A673 (cell line): ENCODE results near the gene ANKRD9. TPM values are rescaled to one million over a fixed set of nuclear protein-coding genes. Genes with fewer than 3 reads are reported as not detected.

Source experiments
- BruUV-seq: library from RNA; stranded (reverse); fragments of 400-500 nt; replicated peaks from 2 replicates; lab custom pipeline; 2021; lab: Mats Ljungman, UMichigan
- CTCF ChIA-PET: fragments of 300-600 bp; sonication (Branson Sonifier 250); formaldehyde crosslinking; loops from one replicate; lab custom pipeline; 2022; ENCODE audit warnings: antibody characterized with exemption; lab: Charles Lee
- POLR2A ChIA-PET: fragments of 300-600 bp; sonication (Branson Sonifier 250); formaldehyde crosslinking; loops from one replicate; lab custom pipeline; 2022; ENCODE audit warnings: antibody characterized with exemption; ENCODE audit not compliant: low non-redundant PET; lab: Charles Lee
- DNase-seq: peaks from one replicate; pipeline ENCODE4 v3.0.0-alpha.2; 2015; ENCODE audit warnings: low spot score
- H3K27ac ChIP-seq: fragments of 200-600 bp; sonication (generic); 2 replicates; pipeline ENCODE4 v1.5.1; 2016; ENCODE audit warnings: mixed run types, low read depth, mild to moderate bottlenecking, mixed read lengths, antibody characterized with exemption, low read length; ENCODE audit not compliant: poor library complexity, severe bottlenecking
- H3K27me3 ChIP-seq: fragments of 200-600 bp; sonication (generic); replicated peaks from 2 replicates; pipeline ENCODE4 v1.6.1; 2017; ENCODE audit warnings: mixed run types, low read depth, mild to moderate bottlenecking, mixed read lengths, antibody characterized with exemption, low read length; ENCODE audit not compliant: insufficient read depth, poor library complexity
- H3K36me3 ChIP-seq: fragments of 200-600 bp; sonication (generic); 2 replicates; pipeline ENCODE4 v1.6.1; 2016; ENCODE audit warnings: mixed run types, mild to moderate bottlenecking, mixed read lengths, antibody characterized with exemption, low read length; ENCODE audit not compliant: insufficient read depth, poor library complexity, severe bottlenecking
- H3K4me1 ChIP-seq: fragments of 200-600 bp; sonication (generic); 2 replicates; pipeline ENCODE4 v1.6.1; 2017; ENCODE audit warnings: mixed run types, mild to moderate bottlenecking, mixed read lengths, antibody characterized with exemption, low read length; ENCODE audit not compliant: insufficient read depth, poor library complexity, severe bottlenecking
- H3K4me3 ChIP-seq: fragments of 200-600 bp; sonication (generic); 2 replicates; pipeline ENCODE4 v1.5.1; 2016; ENCODE audit warnings: low read depth, mixed run types, mild to moderate bottlenecking, mixed read lengths, low read length; ENCODE audit not compliant: poor library complexity, severe bottlenecking
- H3K9me3 ChIP-seq: fragments of 200-600 bp; sonication (generic); 2 replicates; pipeline ENCODE4 v1.6.1; 2016; ENCODE audit warnings: mixed run types, low read depth, mild to moderate bottlenecking, mixed read lengths, antibody characterized with exemption, low read length; ENCODE audit not compliant: poor library complexity, severe bottlenecking
- EZH2 ChIP-seq: fragments of 200-600 bp; sonication (generic); IDR thresholded peaks from 2 replicates; pipeline ENCODE4 v1.6.1; 2017; ENCODE audit warnings: borderline replicate concordance, low read depth, mild to moderate bottlenecking, mixed read lengths, antibody characterized with exemption, low read length; ENCODE audit not compliant: poor library complexity, severe bottlenecking
- intact Hi-C: fragments of 100-400 bp; cut with micrococcal nuclease; formaldehyde crosslinking; loops from one replicate; pipeline ENCODE4 v1.10.0; 2022; ENCODE audit not compliant: unreplicated experiment
- total RNA-seq: library from RNA; stranded (reverse); gene quantifications from 2 replicates; pipeline ENCODE4 v1.2.3, GENCODE V29; 2021
- TF ChIP-seq, protein P1 (sequence below): fragments of 300-800, 200-600 bp; sonication (generic); conservative IDR thresholded peaks from 2 replicates; pipeline ENCODE4 v1.5.1; 2017; ENCODE audit warnings: low read depth, mild to moderate bottlenecking, antibody characterized with exemption, low read length, moderate library complexity, mixed read lengths

ANKRD9 gene
- total RNA-seq, 1 experiment from 2014 or later, result 28.0 TPM

DNA sequence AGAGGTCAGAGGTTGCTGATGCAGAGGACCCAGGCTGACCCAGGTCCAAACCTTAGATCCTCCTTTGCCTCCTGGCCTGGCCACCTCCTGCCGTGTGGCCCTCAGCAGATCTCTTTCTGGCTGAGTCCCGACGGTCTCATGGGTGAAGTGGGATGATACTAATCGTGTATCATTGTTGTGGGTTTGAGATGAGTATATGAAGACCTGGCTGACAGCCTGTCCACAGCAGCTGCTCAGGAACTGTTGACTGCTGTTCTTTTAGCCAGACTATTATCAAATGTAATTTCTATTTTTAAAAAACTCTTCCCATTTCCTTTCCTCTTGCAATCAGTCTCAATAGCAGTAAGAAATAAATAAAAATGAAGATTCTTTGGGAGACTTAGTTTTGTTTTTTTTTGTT, 45.6 kb downstream of the ANKRD9 start:
- peaks cover 9% of the 10 kb centered on the region for H3K4me1 ChIP-seq
- no peak for DNase-seq
- ChIA-PET CTCF (no interaction called here), POLR2A (no interaction called here)
- intact Hi-C loops, result no loop called here
- H3K9me3 ChIP-seq, result no peaks in the 10 kb centered on the region
- no peak overlapping the region for H3K4me3 ChIP-seq
- no peaks in the 10 kb centered on the region for H3K27me3 ChIP-seq
- no peaks in the 10 kb centered on the region for H3K36me3 ChIP-seq
- TF ChIP-seq, protein P1, sequence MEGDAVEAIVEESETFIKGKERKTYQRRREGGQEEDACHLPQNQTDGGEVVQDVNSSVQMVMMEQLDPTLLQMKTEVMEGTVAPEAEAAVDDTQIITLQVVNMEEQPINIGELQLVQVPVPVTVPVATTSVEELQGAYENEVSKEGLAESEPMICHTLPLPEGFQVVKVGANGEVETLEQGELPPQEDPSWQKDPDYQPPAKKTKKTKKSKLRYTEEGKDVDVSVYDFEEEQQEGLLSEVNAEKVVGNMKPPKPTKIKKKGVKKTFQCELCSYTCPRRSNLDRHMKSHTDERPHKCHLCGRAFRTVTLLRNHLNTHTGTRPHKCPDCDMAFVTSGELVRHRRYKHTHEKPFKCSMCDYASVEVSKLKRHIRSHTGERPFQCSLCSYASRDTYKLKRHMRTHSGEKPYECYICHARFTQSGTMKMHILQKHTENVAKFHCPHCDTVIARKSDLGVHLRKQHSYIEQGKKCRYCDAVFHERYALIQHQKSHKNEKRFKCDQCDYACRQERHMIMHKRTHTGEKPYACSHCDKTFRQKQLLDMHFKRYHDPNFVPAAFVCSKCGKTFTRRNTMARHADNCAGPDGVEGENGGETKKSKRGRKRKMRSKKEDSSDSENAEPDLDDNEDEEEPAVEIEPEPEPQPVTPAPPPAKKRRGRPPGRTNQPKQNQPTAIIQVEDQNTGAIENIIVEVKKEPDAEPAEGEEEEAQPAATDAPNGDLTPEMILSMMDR, result no peak
- TF ChIP-seq EZH2, result no peak
- no TSS peak for BruUV-seq
- no peak overlapping the region for H3K27ac ChIP-seq

DNA sequence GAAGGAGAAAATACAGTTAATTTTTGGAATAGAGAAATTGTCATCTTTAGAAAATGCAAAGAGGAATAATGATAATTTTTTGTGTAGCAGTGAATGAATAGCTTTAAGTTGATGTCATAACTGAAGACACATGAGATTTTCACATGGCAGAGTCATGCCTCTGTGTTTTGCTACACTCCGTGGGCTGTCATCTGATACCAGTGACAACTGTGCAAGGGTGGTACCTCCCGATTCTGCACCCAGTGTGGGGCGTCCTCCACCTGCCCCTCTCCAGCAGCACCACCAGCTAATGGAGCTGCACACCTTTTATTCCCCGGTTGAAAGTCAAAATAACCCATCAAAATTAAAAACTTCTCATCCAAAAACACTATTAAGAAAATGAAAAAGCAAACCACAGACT, 47.2 kb downstream of the ANKRD9 start:
- Histone ChIP-seq H3K27ac (no peak overlapping the region), H3K9me3 (no peaks in the 10 kb centered on the region), H3K36me3 (no peaks in the 10 kb centered on the region), H3K4me3 (no peak overlapping the region), H3K4me1 (peaks cover 9% of the 10 kb centered on the region), H3K27me3 (no peaks in the 10 kb centered on the region)
- intact Hi-C loops, result no loop called here
- DNase-seq, result no peak
- ChIA-PET CTCF (no interaction called here), POLR2A (no interaction called here)
- no peak for TF ChIP-seq EZH2
- TF ChIP-seq, protein P1, result no peak
- no TSS peak for BruUV-seq

DNA sequence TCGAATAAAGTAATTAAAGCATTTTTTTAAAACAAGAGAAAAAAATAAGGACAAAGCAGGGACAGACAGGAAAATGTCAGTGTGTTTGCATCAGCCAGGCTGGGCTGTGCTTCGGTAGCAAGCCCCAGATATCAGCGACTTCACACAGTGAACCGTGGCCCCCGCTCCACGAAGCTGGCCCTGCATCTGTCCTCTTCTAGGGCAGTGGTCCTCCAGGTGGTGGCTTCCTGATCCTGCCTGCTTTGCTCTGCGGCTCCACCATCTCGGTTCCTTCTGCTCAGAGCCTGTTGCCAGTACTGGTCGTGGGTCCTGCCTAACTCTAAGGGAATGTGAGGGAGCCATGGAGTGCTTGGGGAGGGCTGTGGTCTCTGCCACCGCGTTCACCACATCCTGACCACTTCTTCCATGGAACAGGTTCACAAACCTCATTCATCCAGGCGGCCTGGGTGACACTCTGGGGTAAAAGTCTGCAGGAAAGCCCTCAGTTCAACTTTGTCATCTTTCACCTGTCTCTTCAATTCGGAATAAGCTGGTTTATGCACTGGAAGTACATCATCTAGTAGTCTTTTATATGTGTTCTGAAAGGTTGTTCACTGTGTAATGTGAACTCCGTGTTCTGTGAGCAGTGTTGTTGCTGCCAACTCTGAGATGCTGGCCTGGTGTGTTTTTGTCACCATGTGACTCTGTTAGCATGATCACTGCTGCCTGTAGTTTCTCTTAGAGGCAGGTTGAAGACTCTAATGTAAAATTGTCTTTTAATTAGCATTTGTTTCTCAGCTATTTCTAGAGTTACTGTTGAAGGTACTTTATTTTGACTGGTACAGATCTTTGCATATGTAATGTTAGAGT, 47.9 kb downstream of the ANKRD9 start:
- no peaks in the 10 kb centered on the region for H3K36me3 ChIP-seq
- ChIA-PET CTCF (no interaction called here), POLR2A (no interaction called here)
- TF ChIP-seq, protein P1, result no peak
- TF ChIP-seq EZH2, result no peak
- intact Hi-C loops, result no loop called here
- H3K27ac ChIP-seq, result peak overlapping the region; percentile 13
- no peaks in the 10 kb centered on the region for H3K9me3 ChIP-seq
- no peak for DNase-seq
- peaks cover 9% of the 10 kb centered on the region for H3K4me1 ChIP-seq
- H3K27me3 ChIP-seq, result no peaks in the 10 kb centered on the region
- H3K4me3 ChIP-seq, result no peak overlapping the region
- BruUV-seq, result no TSS peak
